Hepatocyte (in vitro differentiated cells): ENCODE data around the gene TMOD2. TPM values are rescaled to one million over a fixed set of nuclear protein-coding genes. Genes with fewer than 3 reads are reported as not detected.

Experiments
- DNase-seq: peaks from one replicate; pipeline ENCODE4 v3.0.0-alpha.2; 2016; ENCODE audit warnings: low spot score
- H2AFZ ChIP-seq: fragments of 200-600 bp; sonication (generic); 2 replicates; pipeline ENCODE4 v1.6.0; 2016; ENCODE audit warnings: antibody characterized with exemption, mild to moderate bottlenecking
- H3K27ac ChIP-seq: fragments of 200-600 bp; sonication (generic); 2 replicates; pipeline ENCODE4 v1.5.1; 2016; ENCODE audit warnings: mild to moderate bottlenecking
- H3K27me3 ChIP-seq: fragments of 200-600 bp; sonication (generic); 2 replicates; pipeline ENCODE4 v1.6.1; 2016
- H3K36me3 ChIP-seq: fragments of 200-600 bp; sonication (generic); replicated peaks from 2 replicates; pipeline ENCODE4 v1.5.1; 2016; ENCODE audit warnings: low read depth; ENCODE audit not compliant: insufficient read depth
- H3K4me1 ChIP-seq: fragments of 200-600 bp; sonication (generic); 2 replicates; pipeline ENCODE4 v1.5.1; 2016; ENCODE audit warnings: mild to moderate bottlenecking, moderate library complexity; ENCODE audit not compliant: insufficient read depth
- H3K4me2 ChIP-seq: fragments of 200-600 bp; sonication (generic); 2 replicates; pipeline ENCODE4 v1.6.0; 2016
- H3K4me3 ChIP-seq: fragments of 200-600 bp; sonication (generic); 2 replicates; pipeline ENCODE4 v1.5.1; 2016; ENCODE audit warnings: mild to moderate bottlenecking
- H3K79me2 ChIP-seq: fragments of 200-600 bp; sonication (generic); 2 replicates; pipeline ENCODE4 v1.6.0; 2017; ENCODE audit warnings: mild to moderate bottlenecking
- H3K9me2 ChIP-seq: fragments of 200-600 bp; sonication (generic); replicated peaks from 2 replicates; pipeline ENCODE4 v1.6.0; 2017; ENCODE audit warnings: mild to moderate bottlenecking; ENCODE audit not compliant: insufficient read depth
- H3K9me3 ChIP-seq: fragments of 200-600 bp; sonication (generic); 2 replicates; pipeline ENCODE4 v1.5.1; 2016; ENCODE audit warnings: low read depth, mild to moderate bottlenecking
- H4K20me1 ChIP-seq: fragments of 200-600 bp; sonication (generic); 2 replicates; pipeline ENCODE4 v1.6.0; 2016; ENCODE audit warnings: mild to moderate bottlenecking; ENCODE audit not compliant: insufficient read depth, poor library complexity, severe bottlenecking
- CTCF ChIP-seq: fragments of 200-600 bp; sonication (generic); IDR thresholded peaks from 2 replicates; pipeline ENCODE4 v1.5.1; 2016; ENCODE audit warnings: antibody characterized with exemption, mild to moderate bottlenecking; ENCODE audit not compliant: poor library complexity
- EZH2 ChIP-seq: fragments of 200-600 bp; sonication (generic); IDR thresholded peaks from 2 replicates; pipeline ENCODE4 v1.6.1; 2016; ENCODE audit warnings: antibody characterized with exemption, mild to moderate bottlenecking, borderline replicate concordance
- EZH2phosphoT487 ChIP-seq: fragments of 200-600 bp; sonication (generic); IDR thresholded peaks from one replicate; pipeline ENCODE4 v1.6.1; 2018; ENCODE audit warnings: antibody characterized with exemption, mild to moderate bottlenecking, low read depth, moderate library complexity; ENCODE audit not compliant: unreplicated experiment, severe bottlenecking
- WGBS: methylation state at CpG from one replicate; pipeline ENCODE4 v1.1.6; 2016; ENCODE audit warnings: low lambda C conversion rate; ENCODE audit errors: missing lambda C conversion rate; 5-methylcytosine and 5-hydroxymethylcytosine counted together
- polyA plus RNA-seq: library from polyadenylated mRNA; unstranded; fragments of >200 nt; fragmentation: Nextera tagmentation; extraction: Ambion mirVana; gene quantifications from 2 replicates; pipeline ENCODE4 v1.2.1, GENCODE V29; 2016
- total RNA-seq: library from RNA; depleted of rRNA; stranded (reverse); fragments of >200 nt; gene quantifications from 2 replicates; pipeline ENCODE4 v1.2.3, GENCODE V29; 2014

The TMOD2 gene
- total and polyA plus RNA-seq, 2 experiments from 2014 or later = 1.7 to 2.9 TPM

DNA sequence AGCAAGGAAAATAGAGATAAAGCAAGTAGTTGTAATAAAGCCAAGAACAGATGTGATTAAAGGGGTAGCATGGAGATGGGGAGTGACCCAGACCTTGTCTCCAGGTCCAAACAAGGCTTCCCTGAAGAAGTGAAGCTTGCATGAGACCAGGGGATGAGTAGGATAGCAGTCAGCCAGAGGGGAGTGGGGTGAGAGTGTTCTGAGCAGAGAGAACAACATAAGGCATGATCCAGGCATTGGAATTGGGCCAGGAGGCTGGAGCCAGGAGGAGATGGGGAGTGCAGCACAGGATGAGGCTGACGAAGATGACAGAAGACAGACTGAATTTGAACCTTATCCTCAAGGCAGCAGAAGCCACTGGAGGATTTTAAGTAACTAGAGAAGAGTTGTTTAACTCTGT lies 7.2 kb downstream of the TMOD2 start:
- Histone ChIP-seq H3K27me3 (peaks cover 11% of the 10 kb centered on the region), H3K9me2 (no peaks in the 10 kb centered on the region), H3K79me2 (no peaks in the 10 kb centered on the region), H3K9me3 (no peaks in the 10 kb centered on the region), H3K4me1 (no peaks in the 10 kb centered on the region), H3K4me2 (no peak overlapping the region), H3K4me3 (no peak overlapping the region), H3K36me3 (no peaks in the 10 kb centered on the region), H2AFZ (no peak overlapping the region), H3K27ac (no peak overlapping the region), H4K20me1 (no peaks in the 10 kb centered on the region)
- no peak for TF ChIP-seq EZH2
- no peak for TF ChIP-seq CTCF
- no peak for TF ChIP-seq EZH2phosphoT487
- DNase-seq = peak; percentile 55
- WGBS = 60% methylated on average over 1 of the region's 1 CpG

- no peak for TF ChIP-seq CTCF
- no peak for TF ChIP-seq EZH2
- no peak for TF ChIP-seq EZH2phosphoT487
- Histone ChIP-seq H3K4me3 (no peak overlapping the region), H3K36me3 (no peaks in the 10 kb centered on the region), H3K79me2 (no peaks in the 10 kb centered on the region), H3K4me1 (no peaks in the 10 kb centered on the region), H2AFZ (no peak overlapping the region), H3K27me3 (peaks cover 2% of the 10 kb centered on the region), H3K4me2 (no peak overlapping the region), H3K9me2 (no peaks in the 10 kb centered on the region), H4K20me1 (no peaks in the 10 kb centered on the region), H3K27ac (no peak overlapping the region), H3K9me3 (no peaks in the 10 kb centered on the region)
- 78% methylated on average over 3 of the region's 3 CpGs for WGBS
- peak; percentile 43 for DNase-seq
Observed at GRCh38 chr15:51759557-51760070, 8.2 kb downstream of the TMOD2 start.

DNA sequence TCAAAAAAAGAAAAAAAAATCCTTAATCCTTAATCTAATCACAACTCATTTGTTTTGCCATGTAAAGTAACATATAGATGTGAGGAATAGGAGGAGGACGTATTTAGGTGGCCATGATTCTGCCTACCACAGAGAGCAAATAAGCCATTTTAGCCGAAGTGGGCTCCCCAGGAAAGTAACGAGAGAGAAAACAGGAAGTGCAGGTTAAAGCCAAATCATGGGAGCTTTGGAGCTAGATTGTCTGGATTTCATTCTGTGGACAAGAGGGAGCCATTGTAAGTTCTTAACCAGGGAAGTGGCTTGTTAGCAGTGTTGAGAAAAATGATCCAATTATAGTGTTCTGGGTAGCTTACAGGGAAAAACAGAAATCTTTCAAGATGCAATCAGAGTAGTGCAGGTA lies 9.4 kb downstream of the TMOD2 start:
- Histone ChIP-seq H3K4me2 (no peak overlapping the region), H3K4me1 (no peaks in the 10 kb centered on the region), H3K27me3 (no peaks in the 10 kb centered on the region), H3K9me3 (no peaks in the 10 kb centered on the region), H3K27ac (no peak overlapping the region), H4K20me1 (no peaks in the 10 kb centered on the region), H2AFZ (no peak overlapping the region), H3K4me3 (no peak overlapping the region), H3K9me2 (no peaks in the 10 kb centered on the region), H3K79me2 (no peaks in the 10 kb centered on the region), H3K36me3 (no peaks in the 10 kb centered on the region)
- TF ChIP-seq CTCF (no peak), EZH2 (no peak), EZH2phosphoT487 (no peak)
- WGBS = 71% methylated on average over 3 of the region's 3 CpGs
- no peak for DNase-seq

- no peak for DNase-seq
- no peaks in the 10 kb centered on the region for H3K79me2 ChIP-seq
- TF ChIP-seq EZH2phosphoT487 (no peak), EZH2 (no peak), CTCF (no peak)
- H3K4me3 ChIP-seq = no peak overlapping the region
- H2AFZ ChIP-seq = no peak overlapping the region
- no peaks in the 10 kb centered on the region for H3K4me1 ChIP-seq
- no peak overlapping the region for H3K4me2 ChIP-seq
- no peaks in the 10 kb centered on the region for H3K27me3 ChIP-seq
- H3K9me3 ChIP-seq = no peaks in the 10 kb centered on the region
- H3K27ac ChIP-seq = no peak overlapping the region
- no peaks in the 10 kb centered on the region for H3K36me3 ChIP-seq
- 91% methylated on average over 7 of the region's 7 CpGs for WGBS
- no peaks in the 10 kb centered on the region for H4K20me1 ChIP-seq
- H3K9me2 ChIP-seq = no peaks in the 10 kb centered on the region
Observed at GRCh38 chr15:51765751-51766150, 14.4 kb downstream of the TMOD2 start.
